HAP-1 (cell line): ENCODE data around the gene PACSIN2.
"Not testable (repeated sequence)": the region's sequence is repeated elsewhere in the genome, so short reads cannot be mapped to it uniquely, and the experiment has no call there.

Source experiments
- DNase-seq, 2 experiments: peaks; one replicate each; pipeline ENCODE4 v3.0.0-alpha.2; 2016 to 2020; ENCODE audit warnings: low spot score in 2 of 2
- H3K27me3 ChIP-seq: fragments of 250-450 bp; sonication (Bioruptor Pico); 2 replicates; pipeline ENCODE4 v1.5.1; 2020; ENCODE audit warnings: low read depth, mild to moderate bottlenecking, moderate library complexity
- H3K36me3 ChIP-seq: fragments of 250-450 bp; sonication (Bioruptor Pico); replicated peaks from 2 replicates; pipeline ENCODE4 v1.5.1; 2020; ENCODE audit warnings: mild to moderate bottlenecking
- H3K4me1 ChIP-seq: fragments of 250-450 bp; sonication (Bioruptor Pico); 2 replicates; pipeline ENCODE4 v1.5.1; 2020; ENCODE audit warnings: mild to moderate bottlenecking
- H3K4me3 ChIP-seq: fragments of 250-450 bp; sonication (Bioruptor Pico); 2 replicates; pipeline ENCODE4 v1.5.1; 2020; ENCODE audit warnings: mild to moderate bottlenecking, moderate library complexity
- H3K9me3 ChIP-seq: fragments of 250-450 bp; sonication (Bioruptor Pico); 2 replicates; pipeline ENCODE4 v1.5.1; 2020; ENCODE audit warnings: mild to moderate bottlenecking, moderate library complexity
- in situ Hi-C: fragments of 300-500 bp; cut with MboI; formaldehyde crosslinking; loops from 3 replicates; pipeline ENCODE4 v1.14.3; 2020; ENCODE audit warnings: low sequenced_read_pairs, inconsistent platforms, mixed read lengths

The PACSIN2 gene

DNA sequence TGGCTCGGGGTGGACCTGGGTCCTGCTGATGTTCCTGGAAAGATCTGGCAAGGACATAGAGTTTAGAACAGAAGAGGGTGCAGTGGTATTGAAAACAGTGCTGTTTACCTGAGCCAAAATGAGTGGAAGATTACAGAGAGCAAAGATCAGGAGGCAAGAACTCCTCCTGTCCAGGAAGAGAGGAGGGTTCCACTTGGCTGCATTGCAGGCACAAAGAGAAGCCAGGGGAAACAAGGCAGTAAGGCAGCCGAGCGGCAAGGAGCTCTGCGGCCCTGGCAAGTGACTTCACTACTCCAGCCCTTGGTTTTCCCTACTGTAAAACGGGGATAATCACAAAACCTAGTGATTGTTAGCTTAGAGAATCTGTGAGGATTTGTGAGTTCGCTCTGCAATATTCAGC is 3.7 kb upstream of the PACSIN2 start:
- Histone ChIP-seq H3K36me3 (no peaks in the 10 kb centered on the region), H3K4me3 (no peak overlapping the region), H3K9me3 (no peaks in the 10 kb centered on the region), H3K4me1 (peaks cover 10% of the 10 kb centered on the region), H3K27me3 (no peaks in the 10 kb centered on the region)
- in situ Hi-C loops, result no loop called here
- no peak for DNase-seq

DNA sequence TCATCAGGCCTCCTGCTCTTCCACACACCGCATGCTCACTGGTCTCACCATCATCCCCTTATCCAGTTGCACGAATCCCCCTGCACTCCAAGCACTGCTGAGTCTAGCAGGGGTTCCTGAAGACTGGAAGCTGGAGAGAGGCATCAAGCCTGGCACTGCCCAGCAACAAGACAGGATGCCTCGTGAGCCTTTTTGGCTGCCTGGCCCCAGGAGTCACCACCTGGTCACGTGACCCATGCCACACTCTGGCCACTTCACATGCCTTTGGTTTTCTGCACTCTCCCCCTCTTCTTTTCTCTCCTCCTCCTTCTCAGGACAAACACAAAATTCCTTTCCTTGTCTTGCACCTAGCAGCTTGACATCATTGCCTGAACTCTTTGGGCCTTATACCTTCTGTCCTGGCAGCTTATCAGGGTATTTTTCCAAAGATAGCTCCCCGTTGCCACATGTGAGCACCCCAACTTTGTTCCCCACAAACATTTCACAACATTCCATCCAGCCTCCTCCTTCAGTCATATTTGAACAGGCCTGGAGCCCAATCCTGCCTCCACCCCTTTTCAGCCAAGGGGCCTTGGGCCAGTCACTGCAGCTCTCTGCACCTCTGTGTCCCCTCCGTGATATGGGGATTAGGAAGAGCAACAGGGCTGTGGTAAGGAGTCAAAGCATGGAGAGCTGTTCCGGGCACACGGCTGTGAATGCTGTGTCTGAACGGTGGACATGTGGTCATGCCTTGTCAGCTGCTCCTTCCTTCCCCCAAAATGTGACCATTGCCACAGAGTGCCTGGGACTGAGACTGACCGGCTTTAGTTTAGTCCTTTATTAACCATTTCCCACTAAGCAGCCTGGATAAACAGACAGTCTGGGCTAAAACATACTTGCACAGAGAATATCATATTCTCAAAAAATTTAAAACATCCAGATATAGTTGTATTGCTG is 2.8 kb upstream of the PACSIN2 start:
- Histone ChIP-seq H3K36me3 (no peaks in the 10 kb centered on the region), H3K9me3 (no peaks in the 10 kb centered on the region), H3K27me3 (no peaks in the 10 kb centered on the region), H3K4me3 (no peak overlapping the region), H3K4me1 (peaks cover 17% of the 10 kb centered on the region)
- in situ Hi-C loops, result no loop called here
- no peak for DNase-seq

DNA sequence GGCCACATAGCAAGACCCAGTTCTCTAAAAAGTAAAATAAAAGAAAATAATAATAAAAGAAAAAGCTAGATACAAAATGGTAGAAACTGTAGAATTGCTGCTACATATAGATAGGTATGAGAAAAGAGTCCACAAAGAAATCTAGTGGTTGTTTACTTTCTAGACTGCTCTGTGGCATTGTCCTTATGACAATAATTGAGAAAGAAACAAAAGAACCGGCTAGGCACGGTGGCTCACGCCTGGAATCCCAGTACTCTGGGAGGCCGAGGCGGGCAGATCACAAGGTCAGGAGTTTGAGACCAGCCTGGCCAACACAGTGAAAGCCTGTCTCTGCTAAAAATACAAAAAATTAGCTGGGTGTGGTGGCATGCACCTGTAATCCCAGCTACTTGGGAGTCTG is 1.2 kb upstream of the PACSIN2 start:
- H3K36me3 ChIP-seq, H3K9me3 ChIP-seq, H3K27me3 ChIP-seq, in situ Hi-C loops, DNase-seq: not testable (repeated sequence)
- peaks cover 17% of the 10 kb centered on the region for H3K4me1 ChIP-seq
- H3K4me3 ChIP-seq, result peak overlapping the region; percentile 70; the same call in 1 of the 2 replicates

DNA sequence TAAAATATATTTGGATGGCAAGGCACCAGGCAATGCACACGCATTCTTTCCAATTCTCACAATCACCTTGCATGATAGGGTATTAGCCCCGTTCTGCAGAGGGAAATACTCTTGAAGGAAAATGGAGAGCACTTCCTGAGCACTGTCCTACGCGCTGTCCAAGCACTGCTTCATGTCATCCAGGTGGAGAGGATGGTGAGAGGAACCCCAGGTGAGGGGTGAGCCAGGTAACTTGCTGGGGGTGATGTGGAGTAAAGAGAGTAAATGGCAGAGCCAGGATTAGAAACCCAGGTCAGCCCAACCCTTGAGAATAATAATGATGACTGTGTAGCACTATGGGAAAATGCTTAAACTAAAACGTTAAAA is 711 bp upstream of the PACSIN2 start:
- Histone ChIP-seq H3K27me3 (no peaks in the 10 kb centered on the region), H3K36me3 (no peaks in the 10 kb centered on the region), H3K4me3 (peak overlapping the region; percentile 70), H3K4me1 (peaks cover 17% of the 10 kb centered on the region), H3K9me3 (no peaks in the 10 kb centered on the region)
- in situ Hi-C loops, result no loop called here
- DNase-seq, result no peak

DNA sequence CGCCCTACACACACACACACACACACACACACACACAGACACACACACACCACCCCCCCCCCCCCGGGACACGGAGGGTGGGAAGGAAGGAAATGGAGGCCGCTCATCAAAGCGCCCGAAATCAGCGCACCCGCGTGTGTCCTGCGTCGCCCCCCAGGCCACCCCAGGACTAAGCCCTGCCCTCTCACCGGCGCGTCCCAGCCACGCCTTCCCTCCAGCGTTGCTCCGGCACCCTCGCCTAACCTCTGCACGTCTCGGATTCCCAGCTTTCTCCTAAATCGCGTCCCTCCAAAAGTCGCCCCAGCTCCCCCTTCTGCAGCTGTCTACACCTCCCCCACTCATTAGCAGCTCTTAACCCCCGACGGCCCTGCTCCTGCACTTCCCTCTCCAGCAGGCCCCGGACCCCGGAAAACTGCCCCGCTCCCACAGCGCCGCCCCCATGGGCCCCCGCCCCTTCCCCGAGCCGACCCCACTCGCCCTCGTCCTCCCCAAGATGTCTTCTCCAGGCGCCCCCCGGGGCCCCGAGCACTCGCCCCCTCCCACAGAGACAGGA is 557 bp downstream of the PACSIN2 start:
- peak overlapping the region; percentile 70 for H3K4me3 ChIP-seq
- no peaks in the 10 kb centered on the region for H3K27me3 ChIP-seq
- H3K4me1 ChIP-seq, result peaks cover 17% of the 10 kb centered on the region
- no peaks in the 10 kb centered on the region for H3K9me3 ChIP-seq
- peak; percentile 40 to 68 for DNase-seq
- in situ Hi-C loops, result no loop called here
- H3K36me3 ChIP-seq, result no peaks in the 10 kb centered on the region

DNA sequence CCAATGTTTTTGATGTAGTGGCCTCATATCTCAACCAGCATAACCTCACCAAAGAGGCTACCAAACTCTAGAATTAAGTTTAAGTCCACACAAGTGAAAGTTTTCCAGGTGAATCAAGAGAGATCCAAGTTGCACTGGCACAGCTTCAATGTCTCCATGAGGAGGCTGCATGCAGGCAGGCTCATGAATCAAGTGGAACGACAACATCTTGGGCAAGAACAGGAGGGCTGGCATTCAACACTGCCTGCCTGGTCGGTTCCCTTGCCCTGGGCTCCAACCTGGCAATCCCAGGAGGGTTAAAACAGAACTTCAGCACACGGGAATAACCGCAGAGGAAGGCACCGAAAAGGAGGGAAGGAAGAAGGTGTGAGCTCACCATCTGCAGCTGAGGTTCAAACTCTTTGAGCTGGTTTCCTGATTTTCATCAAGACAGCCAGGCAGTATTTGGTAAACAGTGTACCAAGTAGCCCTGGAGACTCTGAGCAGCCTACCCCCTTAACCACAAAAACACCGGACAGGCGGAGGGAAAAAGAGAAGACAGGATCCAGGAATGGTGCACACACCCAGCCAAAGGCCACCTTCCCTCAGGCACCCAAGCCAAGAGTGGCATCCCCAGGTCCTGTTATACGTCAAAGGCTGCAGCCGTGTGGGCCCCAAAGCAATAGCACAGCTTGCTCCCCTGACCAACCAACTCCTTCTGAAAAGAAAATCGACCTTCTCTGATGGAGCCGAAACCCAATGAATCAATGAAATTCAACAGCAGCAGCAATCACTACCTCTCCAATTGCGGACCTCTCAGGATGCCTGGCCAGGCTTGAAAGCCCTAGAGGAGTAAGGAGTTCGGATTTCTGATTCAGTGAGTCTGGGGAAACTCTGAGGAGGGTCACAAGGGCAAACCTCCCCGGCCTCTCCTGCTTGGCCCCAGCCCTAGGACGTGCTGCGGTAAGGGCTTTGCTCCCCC is 1.3 kb downstream of the PACSIN2 start:
- DNase-seq, result peak in 1 of 2 experiments; percentile 18
- Histone ChIP-seq H3K27me3 (no peaks in the 10 kb centered on the region), H3K9me3 (no peaks in the 10 kb centered on the region), H3K4me3 (peak overlapping the region; percentile 70), H3K4me1 (peaks cover 17% of the 10 kb centered on the region), H3K36me3 (no peaks in the 10 kb centered on the region)
- in situ Hi-C loops, result no loop called here

DNA sequence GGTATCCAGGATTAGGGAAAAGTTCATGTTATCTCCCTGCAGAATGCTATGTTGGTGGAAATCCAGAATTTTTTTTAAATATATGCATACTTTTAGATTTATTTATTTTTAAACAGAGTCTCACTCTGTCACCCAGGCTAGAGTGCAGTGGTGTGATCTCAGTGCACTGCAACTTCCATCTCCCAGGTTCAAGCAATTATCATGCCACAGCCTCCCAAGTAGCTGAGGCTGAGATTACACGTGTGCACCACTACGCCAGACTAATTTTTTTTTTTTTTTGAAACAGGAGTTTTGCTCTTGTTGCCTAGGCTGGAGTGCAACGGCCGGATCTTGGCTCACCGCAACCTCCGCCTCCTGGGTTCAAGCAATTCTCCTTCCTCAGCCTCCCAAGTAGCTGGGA is 2.6 kb downstream of the PACSIN2 start:
- Histone ChIP-seq H3K9me3 (no peaks in the 10 kb centered on the region), H3K27me3 (no peaks in the 10 kb centered on the region), H3K4me3 (no peak overlapping the region), H3K36me3 (no peaks in the 10 kb centered on the region), H3K4me1 (peaks cover 17% of the 10 kb centered on the region)
- in situ Hi-C loops, result no loop called here
- no peak for DNase-seq

DNA sequence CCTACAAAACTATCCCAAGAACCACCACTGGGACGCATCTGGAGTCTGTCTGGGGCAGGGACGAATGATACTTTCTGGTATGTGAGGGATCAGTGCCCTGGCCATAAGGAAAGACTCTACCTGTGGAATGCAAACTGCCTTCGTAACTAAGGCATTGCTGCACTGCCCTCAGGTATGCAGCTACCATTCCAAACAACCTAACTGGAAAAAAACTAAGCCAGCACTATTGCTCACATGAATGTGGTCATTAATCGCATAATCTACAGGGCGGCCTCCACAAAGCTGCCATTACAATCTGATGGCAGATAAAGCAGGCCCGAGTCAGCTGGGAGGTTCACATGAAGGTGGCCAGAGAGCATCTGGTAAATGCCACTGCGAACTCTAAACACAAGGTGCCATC is 3.9 kb downstream of the PACSIN2 start:
- no peaks in the 10 kb centered on the region for H3K27me3 ChIP-seq
- peaks cover 17% of the 10 kb centered on the region for H3K4me1 ChIP-seq
- in situ Hi-C loops, result no loop called here
- no peak for DNase-seq
- H3K4me3 ChIP-seq, result no peak overlapping the region
- H3K36me3 ChIP-seq, result no peaks in the 10 kb centered on the region
- no peaks in the 10 kb centered on the region for H3K9me3 ChIP-seq

DNA sequence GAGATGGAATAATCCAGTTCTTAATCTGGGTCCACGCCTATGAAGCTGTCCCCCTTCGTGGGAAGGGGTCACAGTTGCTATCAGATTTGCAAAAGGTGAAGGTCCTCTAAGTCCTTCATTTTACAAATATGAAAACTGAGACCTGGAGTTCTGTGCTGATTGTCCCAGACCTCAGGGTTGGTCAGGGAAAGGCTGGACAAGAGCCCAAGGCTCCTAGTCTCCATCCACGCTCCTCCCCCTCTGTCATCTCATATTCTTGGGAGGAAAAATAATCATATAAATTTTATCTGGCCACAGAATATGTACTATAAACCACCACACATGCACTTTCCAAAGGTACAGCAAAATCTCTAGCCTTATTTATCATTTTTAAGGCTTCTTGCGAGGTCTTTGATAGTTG is 5.5 kb downstream of the PACSIN2 start:
- no peak for DNase-seq
- H3K4me1 ChIP-seq, result peaks cover 10% of the 10 kb centered on the region
- in situ Hi-C loops, result no loop called here

DNA sequence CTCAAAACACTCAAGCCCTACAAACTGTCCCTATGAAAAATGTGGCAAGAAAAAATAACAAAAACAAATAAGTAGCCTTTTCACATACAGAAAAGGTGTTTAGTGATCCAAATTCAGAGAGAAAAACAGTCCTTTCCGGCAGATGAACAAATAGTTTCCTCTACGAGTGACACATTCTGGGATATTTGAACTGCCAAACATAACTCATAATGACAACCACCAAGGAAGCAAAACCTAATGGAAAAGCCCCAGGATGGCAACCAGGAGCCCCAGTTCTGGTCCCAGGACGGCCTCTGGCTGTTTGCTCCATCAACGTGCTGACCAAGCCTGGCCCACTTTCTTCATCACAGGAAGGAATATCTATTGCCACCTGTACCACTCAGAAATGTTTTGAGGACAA is 6.0 kb downstream of the PACSIN2 start:
- Histone ChIP-seq H3K36me3 (no peaks in the 10 kb centered on the region), H3K9me3 (no peaks in the 10 kb centered on the region), H3K27me3 (no peaks in the 10 kb centered on the region), H3K4me3 (no peak overlapping the region), H3K4me1 (peaks cover 10% of the 10 kb centered on the region)
- no peak for DNase-seq
- in situ Hi-C loops, result no loop called here

More for the DNA sequence above, 5.5 kb downstream of the PACSIN2 start:
- Histone ChIP-seq H3K9me3 (no peaks in the 10 kb centered on the region), H3K36me3 (no peaks in the 10 kb centered on the region), H3K4me3 (no peak overlapping the region), H3K27me3 (no peaks in the 10 kb centered on the region)

DNA sequence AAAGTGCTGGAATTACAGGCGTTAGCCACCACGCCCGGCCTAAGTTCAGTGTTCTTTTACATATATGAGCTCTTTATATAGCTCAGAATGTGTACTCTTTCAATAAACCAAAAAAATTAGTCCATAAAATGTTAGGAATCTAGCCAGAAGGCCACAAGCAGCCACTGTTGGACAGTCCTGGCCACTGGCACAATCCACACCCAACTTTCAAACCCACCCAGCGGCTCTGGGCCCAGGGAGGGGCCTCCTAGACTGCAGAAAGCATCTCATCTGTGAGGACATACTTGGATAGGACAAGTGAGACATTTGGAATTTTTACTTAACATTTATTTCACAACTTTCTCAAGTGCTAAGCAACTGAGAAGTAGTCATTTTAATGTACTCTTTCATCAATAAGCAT is 6.4 kb downstream of the PACSIN2 start:
- in situ Hi-C loops, result no loop called here
- H3K27me3 ChIP-seq, result no peaks in the 10 kb centered on the region
- peaks cover 6% of the 10 kb centered on the region for H3K4me1 ChIP-seq
- H3K9me3 ChIP-seq, result no peaks in the 10 kb centered on the region
- H3K4me3 ChIP-seq, result no peak overlapping the region
- no peaks in the 10 kb centered on the region for H3K36me3 ChIP-seq
- no peak for DNase-seq

DNA sequence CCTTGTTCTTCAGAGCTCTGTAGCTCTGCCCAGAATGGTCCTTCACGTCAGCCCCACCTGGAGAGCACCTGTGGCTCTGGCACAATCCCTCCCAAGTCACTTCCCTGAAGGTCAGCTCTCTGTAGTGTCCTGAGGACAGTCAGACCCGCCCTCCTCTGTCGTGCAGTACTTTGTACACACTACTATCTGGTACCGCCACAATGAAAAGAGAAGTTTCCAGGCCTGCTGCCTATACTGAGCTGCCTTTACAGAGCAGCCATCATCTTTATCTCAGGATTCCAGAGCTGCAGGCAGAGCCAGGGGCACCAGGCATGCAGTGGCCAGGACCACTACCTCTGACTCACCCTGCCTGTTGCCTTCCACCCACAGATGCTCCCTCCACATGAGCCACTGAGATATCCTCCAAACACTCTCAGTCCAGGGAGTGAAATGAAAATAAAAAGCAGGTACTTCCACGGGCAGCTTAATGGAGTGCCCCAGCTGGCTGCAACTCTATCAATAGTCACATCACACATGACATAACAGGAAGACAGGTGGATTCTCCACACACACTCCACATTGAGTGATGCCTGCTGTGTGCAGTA is 7.3 kb downstream of the PACSIN2 start:
- no peak for DNase-seq
- H3K4me1 ChIP-seq, result no peaks in the 10 kb centered on the region

DNA sequence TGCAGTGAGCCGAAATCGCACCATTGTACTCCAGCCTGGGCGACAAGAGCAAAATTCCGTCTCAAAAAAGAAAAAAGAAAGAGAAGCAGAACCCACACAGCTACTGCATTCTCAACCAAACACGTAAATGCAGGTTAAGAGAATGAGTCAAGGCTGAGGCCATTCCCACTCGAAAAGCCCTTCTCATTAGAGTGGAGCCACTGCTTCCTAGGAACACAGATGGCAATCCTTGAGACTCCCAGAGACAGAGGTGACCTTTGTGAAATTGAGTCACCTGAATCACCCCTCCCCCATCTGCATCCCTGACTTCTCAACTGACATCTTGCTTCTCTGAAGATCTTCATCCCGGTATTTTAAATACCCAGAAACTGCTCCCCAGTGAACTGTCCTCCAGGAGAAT is 8.2 kb downstream of the PACSIN2 start:
- H3K9me3 ChIP-seq, result no peaks in the 10 kb centered on the region
- in situ Hi-C loops, result no loop called here
- H3K4me3 ChIP-seq, result no peak overlapping the region
- no peaks in the 10 kb centered on the region for H3K27me3 ChIP-seq
- no peaks in the 10 kb centered on the region for H3K36me3 ChIP-seq
- no peaks in the 10 kb centered on the region for H3K4me1 ChIP-seq
- no peak for DNase-seq

More for the DNA sequence above, 7.3 kb downstream of the PACSIN2 start:
- Histone ChIP-seq H3K4me3 (no peak overlapping the region), H3K9me3 (no peaks in the 10 kb centered on the region), H3K36me3 (no peaks in the 10 kb centered on the region), H3K27me3 (no peaks in the 10 kb centered on the region)
- in situ Hi-C loops, result no loop called here
